Left lung (tissue), 10 donors: ENCODE measurements around the gene MAP6. TPM values are rescaled to one million over a fixed set of nuclear protein-coding genes. Genes with fewer than 3 reads are reported as not detected.

Source experiments
- ATAC-seq: fragments of 200-7000 bp; cut with Tn5 transposase; one replicate; pipeline ENCODE4 v1.9.1; 2020; ENCODE audit warnings: moderate library complexity
- DNase-seq, 4 donors: peaks; one replicate each; pipeline ENCODE4 v3.0.0-alpha.2; 2013 to 2020
- H3K27ac ChIP-seq, 2 donors: fragments of 200-600 bp; sonication (generic) in 1 of 2; one replicate each; pipeline versions ENCODE4 v1.5.0 to v1.8.0; 2020 to 2021
- H3K27me3 ChIP-seq, 2 donors: fragments of 200-600 bp; sonication (generic) in 1 of 2; one replicate each; pipeline versions ENCODE4 v1.5.0 to v1.8.0; 2020 to 2021
- H3K36me3 ChIP-seq, 2 donors: fragments of 200-600 bp; sonication (generic) in 1 of 2; one replicate each; pipeline versions ENCODE4 v1.5.0 to v1.8.0; 2020 to 2021
- H3K4me1 ChIP-seq, 2 donors: fragments of 200-600 bp; one replicate each; pipeline ENCODE4 v1.8.0; 2021
- H3K4me3 ChIP-seq, 2 donors: fragments of 200-600 bp; sonication (generic) in 1 of 2; one replicate each; pipeline versions ENCODE4 v1.5.0 to v1.8.0; 2020 to 2021; ENCODE audit warnings: mild to moderate bottlenecking in 1 of 2
- H3K9me3 ChIP-seq, 2 donors: fragments of 200-600 bp; sonication (generic) in 1 of 2; one replicate each; pipeline versions ENCODE4 v1.5.0 to v1.8.0; 2020 to 2021
- intact Hi-C, 2 donors: fragments of 100-400 bp; cut with DNase I; formaldehyde crosslinking; loops; one replicate each; pipeline versions ENCODE4 v1.11.2 to v1.14.2; 2022
- polyA plus RNA-seq, 6 donors: library from polyadenylated mRNA; unstranded; fragments of 120-200 nt; gene quantifications; one replicate each; pipeline ENCODE4 v1.2.1, GENCODE V29; 2013; ENCODE audit not compliant: insufficient read length in 6 of 6
- total RNA-seq, 2 donors: library from RNA; stranded (reverse); fragmentation: NEBNext Ultra II Directional; extraction: Animal tissue kit (Norgen Biotek cat#: 25700); gene quantifications; one replicate each; pipeline ENCODE4 v1.2.1, GENCODE V29; 2021
- TF ChIP-seq, protein P1 (sequence below), 2 donors: fragments of 200-600 bp; sonication (generic) in 1 of 2; IDR thresholded peaks; one replicate each; pipeline versions ENCODE4 v1.5.0 to v1.8.0; 2021; ENCODE audit warnings: antibody characterized with exemption in 2 of 2
- donor health status: DM: no; HTN: yes; CAD: no.
- donor health status: DM: no; HTN: no; CAD: no.

The MAP6 gene
- total and polyA plus RNA-seq, 8 donors = 5.9 to 9.8 (median 7.8) TPM

DNA sequence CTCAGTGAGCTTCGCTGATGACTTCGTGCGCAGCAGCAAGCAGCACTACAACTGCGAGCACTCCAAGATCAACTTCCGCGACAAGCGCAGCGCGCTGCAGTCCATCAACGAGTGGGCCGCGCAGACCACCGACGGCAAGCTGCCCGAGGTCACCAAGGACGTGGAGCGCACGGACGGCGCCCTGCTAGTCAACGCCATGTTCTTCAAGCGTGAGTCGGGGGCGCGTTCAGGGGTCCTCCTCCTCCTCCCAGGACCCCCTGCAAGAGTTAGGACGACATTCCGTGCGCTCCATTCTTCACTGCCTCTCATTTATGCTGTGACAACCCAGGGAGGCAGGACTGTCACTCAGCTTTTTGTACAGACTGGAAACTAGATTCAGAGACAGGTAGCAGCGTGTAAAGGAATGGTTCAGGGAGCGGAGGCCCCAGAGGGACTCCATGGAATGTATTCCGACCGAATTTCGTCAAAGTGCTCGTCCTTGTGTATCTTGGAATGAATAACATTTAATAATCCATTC, 102.0 kb downstream of the MAP6 start:
- DNase-seq = peak in 1 of 4 donors; percentile 78

DNA sequence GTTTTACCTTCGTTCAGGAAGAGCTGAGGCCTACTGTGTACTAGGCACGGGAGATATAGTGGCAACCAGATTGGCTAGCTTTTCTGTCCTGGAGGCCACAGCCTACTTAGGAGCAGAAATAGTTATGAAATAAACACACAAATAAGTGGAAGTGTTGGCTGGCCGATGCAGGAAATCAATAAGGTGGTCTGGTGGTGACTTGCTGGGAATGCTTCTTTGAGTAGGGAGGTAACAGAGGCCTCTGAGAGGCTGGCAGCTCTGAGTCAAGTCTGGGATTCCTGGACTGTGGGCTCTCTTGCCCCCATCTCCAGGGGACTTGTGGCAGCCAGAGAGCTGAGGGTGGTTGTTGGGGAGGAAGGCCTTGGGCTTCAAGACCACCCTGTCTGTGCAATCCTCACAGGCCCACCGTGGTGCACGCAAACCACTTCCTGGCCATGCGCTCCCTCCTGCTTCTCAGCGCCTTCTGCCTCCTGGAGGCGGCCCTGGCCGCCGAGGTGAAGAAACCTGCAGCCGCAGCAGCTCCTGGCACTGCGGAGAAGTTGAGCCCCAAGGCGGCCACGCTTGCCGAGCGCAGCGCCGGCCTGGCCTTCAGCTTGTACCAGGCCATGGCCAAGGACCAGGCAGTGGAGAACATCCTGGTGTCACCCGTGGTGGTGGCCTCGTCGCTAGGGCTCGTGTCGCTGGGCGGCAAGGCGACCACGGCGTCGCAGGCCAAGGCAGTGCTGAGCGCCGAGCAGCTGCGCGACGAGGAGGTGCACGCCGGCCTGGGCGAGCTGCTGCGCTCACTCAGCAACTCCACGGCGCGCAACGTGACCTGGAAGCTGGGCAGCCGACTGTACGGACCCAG, 102.7 kb downstream of the MAP6 start:
- Histone ChIP-seq H3K4me3 (peak overlapping the region in 1 of 2 donors; percentile 90), H3K27ac (peak overlapping the region in 1 of 2 donors; percentile 94), H3K9me3 (no peaks in the 10 kb centered on the region), H3K4me1 (peaks cover 20 to 81% of the 10 kb centered on the region in 2 donors), H3K36me3 (peaks cover 0 to 56% of the 10 kb centered on the region in 2 donors), H3K27me3 (peaks cover 0 to 22% of the 10 kb centered on the region in 2 donors)
- intact Hi-C loops = no loop called here
- TF ChIP-seq, protein P1, sequence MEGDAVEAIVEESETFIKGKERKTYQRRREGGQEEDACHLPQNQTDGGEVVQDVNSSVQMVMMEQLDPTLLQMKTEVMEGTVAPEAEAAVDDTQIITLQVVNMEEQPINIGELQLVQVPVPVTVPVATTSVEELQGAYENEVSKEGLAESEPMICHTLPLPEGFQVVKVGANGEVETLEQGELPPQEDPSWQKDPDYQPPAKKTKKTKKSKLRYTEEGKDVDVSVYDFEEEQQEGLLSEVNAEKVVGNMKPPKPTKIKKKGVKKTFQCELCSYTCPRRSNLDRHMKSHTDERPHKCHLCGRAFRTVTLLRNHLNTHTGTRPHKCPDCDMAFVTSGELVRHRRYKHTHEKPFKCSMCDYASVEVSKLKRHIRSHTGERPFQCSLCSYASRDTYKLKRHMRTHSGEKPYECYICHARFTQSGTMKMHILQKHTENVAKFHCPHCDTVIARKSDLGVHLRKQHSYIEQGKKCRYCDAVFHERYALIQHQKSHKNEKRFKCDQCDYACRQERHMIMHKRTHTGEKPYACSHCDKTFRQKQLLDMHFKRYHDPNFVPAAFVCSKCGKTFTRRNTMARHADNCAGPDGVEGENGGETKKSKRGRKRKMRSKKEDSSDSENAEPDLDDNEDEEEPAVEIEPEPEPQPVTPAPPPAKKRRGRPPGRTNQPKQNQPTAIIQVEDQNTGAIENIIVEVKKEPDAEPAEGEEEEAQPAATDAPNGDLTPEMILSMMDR (IDR thresholded peaks at IDR 0.05) = no peak
- DNase-seq (peak in 1 of 4 donors; percentile 80), ATAC-seq (no peak)

More for the DNA sequence above, 102.0 kb downstream of the MAP6 start:
- peaks cover 0 to 15% of the 10 kb centered on the region in 2 donors for H3K27me3 ChIP-seq
- ATAC-seq = no peak
- no peak overlapping the region for H3K4me3 ChIP-seq
- peaks cover 20 to 79% of the 10 kb centered on the region in 2 donors for H3K4me1 ChIP-seq
- TF ChIP-seq, protein P1 (IDR thresholded peaks at IDR 0.05) = no peak
- no peak overlapping the region for H3K27ac ChIP-seq
- no peaks in the 10 kb centered on the region for H3K9me3 ChIP-seq
- intact Hi-C loops = no loop called here
- H3K36me3 ChIP-seq = peaks cover 0 to 63% of the 10 kb centered on the region in 2 donors

DNA sequence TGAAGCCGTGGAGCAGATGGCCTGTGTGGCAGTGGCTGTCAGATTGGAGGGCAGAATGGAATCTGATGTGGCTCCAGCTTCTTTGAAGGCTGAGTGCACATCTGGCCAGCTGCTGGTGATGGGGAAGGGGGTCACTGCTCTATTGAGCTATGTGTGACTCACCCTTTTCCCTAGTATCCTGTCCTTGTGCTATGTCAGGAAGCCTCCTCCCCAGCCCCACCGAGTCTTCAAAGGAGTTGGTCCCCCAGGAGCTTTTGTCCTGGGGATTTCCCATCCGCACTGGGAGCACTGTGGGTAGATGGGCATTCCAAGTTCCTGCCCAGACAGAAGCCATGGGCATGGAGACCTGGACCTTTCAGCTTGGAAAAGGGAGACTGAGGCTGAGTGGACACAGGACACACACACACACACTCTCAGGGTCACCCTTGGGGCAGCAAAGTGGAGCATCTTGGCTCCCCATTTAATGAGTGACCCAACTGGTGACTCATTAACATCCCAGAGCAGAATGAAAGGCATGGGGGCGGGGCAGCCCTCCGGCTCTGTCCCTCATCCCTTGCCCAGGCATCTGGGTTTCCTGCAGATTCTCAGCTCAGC, 103.5 kb downstream of the MAP6 start:
- H3K27me3 ChIP-seq = peaks cover 0 to 23% of the 10 kb centered on the region in 2 donors
- DNase-seq (peak in 2 of 4 donors; percentile 56 to 78), ATAC-seq (peak; percentile 8)
- TF ChIP-seq, protein P1 (IDR thresholded peaks at IDR 0.05) = no peak
- peaks cover 26 to 84% of the 10 kb centered on the region in 2 donors for H3K4me1 ChIP-seq
- peak overlapping the region; percentile 94 to 100 for H3K27ac ChIP-seq
- peaks cover 0 to 48% of the 10 kb centered on the region in 2 donors for H3K36me3 ChIP-seq
- H3K4me3 ChIP-seq = peak overlapping the region; percentile 86 to 90
- intact Hi-C loops = no loop called here
- H3K9me3 ChIP-seq = no peaks in the 10 kb centered on the region

DNA sequence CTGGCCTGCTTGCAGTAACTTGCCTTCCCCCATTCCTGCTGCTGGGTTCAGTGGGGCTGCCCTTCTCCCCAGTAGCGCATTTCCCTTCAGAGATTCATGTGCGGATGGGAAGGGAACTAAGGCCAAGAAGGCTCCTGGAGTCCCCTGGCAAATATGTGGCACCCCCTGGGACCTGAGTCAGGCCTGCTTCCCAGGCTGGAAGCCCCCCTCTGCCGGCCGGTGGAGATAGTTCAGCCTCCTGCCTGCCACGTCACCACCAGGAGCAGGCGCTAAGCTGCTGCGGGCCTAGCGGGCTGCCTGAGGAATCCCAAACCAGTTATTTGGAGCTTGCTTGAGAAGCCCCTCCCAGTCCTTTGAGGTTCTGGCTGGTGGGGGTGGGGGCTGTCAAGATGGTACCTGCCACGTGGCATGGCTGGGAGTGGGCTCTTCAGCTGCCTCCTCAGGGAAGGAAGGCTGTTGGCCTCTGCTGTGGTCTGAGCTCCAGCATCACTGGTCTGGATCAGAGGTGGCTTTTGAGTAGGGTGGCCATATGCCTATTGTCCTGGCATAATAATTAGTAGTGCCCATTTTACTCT, 104.8 kb downstream of the MAP6 start:
- peak in 3 of 4 donors; percentile 69 to 83 (median 78) for DNase-seq

More for the DNA sequence above, 104.8 kb downstream of the MAP6 start:
- intact Hi-C loops = no loop called here
- Histone ChIP-seq H3K4me3 (peak overlapping the region; percentile 86 to 90), H3K27me3 (peaks cover 0 to 23% of the 10 kb centered on the region in 2 donors), H3K27ac (peak overlapping the region; percentile 94 to 100), H3K4me1 (peaks cover 34 to 85% of the 10 kb centered on the region in 2 donors), H3K9me3 (no peaks in the 10 kb centered on the region), H3K36me3 (peaks cover 0 to 35% of the 10 kb centered on the region in 2 donors)
- TF ChIP-seq, protein P1 (IDR thresholded peaks at IDR 0.05) = peak; percentile 30 to 43
- ATAC-seq = peak; percentile 11
